ENCODE measurements around the gene COX15.

- TF ChIP-seq CTCF (IDR thresholded peaks at IDR 0.05) (no peak), POLR2AphosphoS5 (IDR thresholded peaks at IDR 0.05) (no peak)
Measured at GRCh38 chr10:99770408-99771045, 38.6 kb upstream of the COX15 start.

All from suprapubic skin (tissue), 3 donors.